HAP-1 (cell line): ENCODE data around the gene MACF1.
A peak's percentile ranks its signal among the peaks of the same experiment; 100 is the strongest.

Source experiments
- DNase-seq, 2 experiments: peaks; one replicate each; pipeline ENCODE4 v3.0.0-alpha.2; 2016 to 2020; ENCODE audit warnings: low spot score in 2 of 2
- H3K27me3 ChIP-seq: fragments of 250-450 bp; sonication (Bioruptor Pico); 2 replicates; pipeline ENCODE4 v1.5.1; 2020; ENCODE audit warnings: low read depth, mild to moderate bottlenecking, moderate library complexity
- H3K36me3 ChIP-seq: fragments of 250-450 bp; sonication (Bioruptor Pico); replicated peaks from 2 replicates; pipeline ENCODE4 v1.5.1; 2020; ENCODE audit warnings: mild to moderate bottlenecking
- H3K4me1 ChIP-seq: fragments of 250-450 bp; sonication (Bioruptor Pico); 2 replicates; pipeline ENCODE4 v1.5.1; 2020; ENCODE audit warnings: mild to moderate bottlenecking
- H3K4me3 ChIP-seq: fragments of 250-450 bp; sonication (Bioruptor Pico); 2 replicates; pipeline ENCODE4 v1.5.1; 2020; ENCODE audit warnings: mild to moderate bottlenecking, moderate library complexity
- H3K9me3 ChIP-seq: fragments of 250-450 bp; sonication (Bioruptor Pico); 2 replicates; pipeline ENCODE4 v1.5.1; 2020; ENCODE audit warnings: mild to moderate bottlenecking, moderate library complexity
- in situ Hi-C: fragments of 300-500 bp; cut with MboI; formaldehyde crosslinking; loops from 3 replicates; pipeline ENCODE4 v1.14.3; 2020; ENCODE audit warnings: low sequenced_read_pairs, inconsistent platforms, mixed read lengths

The MACF1 gene

DNA sequence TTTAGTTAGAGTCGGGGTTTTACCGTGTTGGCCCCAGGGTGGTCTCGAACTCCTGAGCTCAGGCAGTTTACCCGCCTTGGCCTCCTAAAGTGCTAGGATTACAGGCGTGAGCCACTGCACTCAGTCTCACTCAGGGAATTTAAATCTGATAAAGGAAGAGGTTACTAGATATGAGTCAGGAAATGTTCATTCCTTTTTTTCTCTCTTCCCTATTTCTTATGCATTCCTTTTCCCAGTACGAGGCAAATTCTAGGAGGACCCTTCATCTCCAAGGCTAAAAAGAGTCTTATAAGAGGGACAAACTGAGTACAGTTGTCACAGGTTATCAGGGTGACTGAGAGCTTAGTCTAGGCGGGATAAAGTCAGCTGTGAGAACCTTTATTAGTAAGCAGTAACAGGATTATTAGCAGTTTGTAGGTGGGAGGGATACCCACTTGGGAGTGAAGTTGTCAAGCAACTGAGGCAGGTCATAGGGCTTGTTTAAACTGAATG, 9.1 kb downstream of the MACF1 start:
- H3K4me3 ChIP-seq: no peak overlapping the region
- H3K36me3 ChIP-seq: no peaks in the 10 kb centered on the region
- H3K4me1 ChIP-seq: peaks cover 9% of the 10 kb centered on the region
- in situ Hi-C loops: no loop called here
- H3K9me3 ChIP-seq: no peaks in the 10 kb centered on the region
- DNase-seq: no peak
- no peaks in the 10 kb centered on the region for H3K27me3 ChIP-seq

DNA sequence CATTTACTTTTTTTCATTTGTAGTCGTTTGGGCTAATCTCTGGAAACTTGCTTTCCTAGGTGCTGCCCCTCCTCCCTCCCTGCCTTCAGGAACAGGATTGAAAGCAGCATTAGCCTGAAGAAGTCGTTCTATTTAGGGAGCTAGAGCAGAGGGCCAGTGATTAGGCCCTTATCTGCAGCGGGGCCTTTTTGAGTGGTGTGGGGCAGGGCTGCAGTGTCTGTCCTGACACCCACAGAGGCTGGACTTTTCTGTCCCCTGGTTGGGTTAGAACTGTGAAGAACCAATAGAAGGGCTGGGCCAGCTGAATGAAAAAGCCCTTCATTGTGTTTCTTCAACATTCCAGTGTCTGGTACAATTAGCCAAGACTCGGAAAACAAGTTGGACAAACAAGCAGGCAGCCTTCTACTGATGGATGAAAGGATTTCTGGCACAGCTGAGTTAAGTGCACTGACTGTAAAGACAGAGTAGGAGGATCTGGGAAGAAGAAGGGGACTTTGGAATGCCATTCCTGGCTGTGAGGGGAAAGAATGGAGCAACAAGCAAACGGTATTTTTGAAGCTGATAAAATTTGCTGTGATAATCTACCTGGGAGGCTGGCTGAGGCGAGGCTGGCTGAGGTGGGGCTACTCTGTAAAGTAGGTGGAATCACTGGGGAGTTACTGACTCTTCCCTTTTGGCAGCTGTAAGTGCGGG, 9.7 kb downstream of the MACF1 start:
- Histone ChIP-seq H3K4me3 (no peak overlapping the region), H3K4me1 (peaks cover 9% of the 10 kb centered on the region), H3K27me3 (no peaks in the 10 kb centered on the region), H3K36me3 (no peaks in the 10 kb centered on the region), H3K9me3 (no peaks in the 10 kb centered on the region)
- in situ Hi-C loops: no loop called here
- peak in 1 of 2 experiments; percentile 24 for DNase-seq

DNA sequence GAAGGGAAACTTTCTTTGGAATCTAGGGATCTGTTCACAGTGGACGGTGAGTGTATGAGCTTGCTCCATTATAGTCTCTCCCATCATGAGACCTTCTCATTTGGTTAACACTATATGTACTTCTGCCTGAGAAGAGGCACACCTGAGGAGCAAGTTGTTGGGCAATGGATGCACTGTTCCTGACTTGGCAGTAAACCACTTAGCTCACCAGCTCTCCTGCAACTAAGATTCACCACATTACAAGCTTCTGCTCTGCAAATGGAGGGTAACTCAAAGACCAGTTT, 10.2 kb downstream of the MACF1 start:
- in situ Hi-C loops: no loop called here
- DNase-seq: no peak
- Histone ChIP-seq H3K4me1 (peaks cover 9% of the 10 kb centered on the region), H3K4me3 (no peak overlapping the region), H3K27me3 (no peaks in the 10 kb centered on the region), H3K36me3 (no peaks in the 10 kb centered on the region), H3K9me3 (no peaks in the 10 kb centered on the region)

DNA sequence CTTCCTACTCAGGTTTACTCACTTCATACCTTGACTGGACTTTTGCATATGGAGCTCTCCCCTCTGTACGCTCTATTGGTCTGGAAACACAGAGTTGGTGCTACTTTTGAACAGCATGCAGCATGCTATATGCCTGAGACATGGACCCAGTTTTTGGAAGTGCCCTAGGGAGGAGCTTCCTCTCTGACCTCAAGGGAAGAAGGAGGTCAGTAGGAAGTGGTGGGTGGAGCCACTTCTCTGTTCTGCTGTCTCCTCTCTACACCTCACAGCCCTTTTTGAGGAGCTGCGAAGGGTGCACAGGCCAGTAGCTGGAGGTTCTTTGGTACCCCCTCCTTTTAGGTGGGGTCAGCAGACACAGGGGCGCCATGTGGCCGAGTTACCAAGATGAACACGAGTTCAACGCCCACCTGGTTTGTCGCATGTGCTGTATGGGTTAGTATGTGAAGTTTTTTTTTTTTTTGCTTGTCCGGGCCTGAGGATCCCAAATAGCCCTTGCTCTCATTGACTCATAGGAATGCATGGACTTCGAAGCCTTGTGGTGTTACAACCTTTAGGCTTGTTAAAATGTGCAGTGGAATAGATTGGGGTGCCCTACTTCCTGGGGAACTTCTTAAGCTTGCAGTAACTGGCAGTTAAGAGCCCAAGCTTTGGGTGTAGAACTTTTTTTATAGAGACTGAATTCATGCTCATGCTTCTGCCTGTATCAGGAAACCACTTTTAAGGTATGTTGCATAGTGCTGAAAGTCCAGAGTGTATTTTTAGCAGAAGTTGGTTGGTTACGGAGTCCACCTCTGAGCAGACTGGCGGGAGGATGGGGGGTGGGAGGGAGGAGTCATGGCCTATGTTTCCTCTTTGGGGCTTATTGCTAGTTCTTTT, 10.7 kb downstream of the MACF1 start:
- in situ Hi-C loops: no loop called here
- Histone ChIP-seq H3K36me3 (no peaks in the 10 kb centered on the region), H3K4me1 (peaks cover 9% of the 10 kb centered on the region), H3K27me3 (no peaks in the 10 kb centered on the region), H3K9me3 (no peaks in the 10 kb centered on the region), H3K4me3 (no peak overlapping the region)
- no peak for DNase-seq

DNA sequence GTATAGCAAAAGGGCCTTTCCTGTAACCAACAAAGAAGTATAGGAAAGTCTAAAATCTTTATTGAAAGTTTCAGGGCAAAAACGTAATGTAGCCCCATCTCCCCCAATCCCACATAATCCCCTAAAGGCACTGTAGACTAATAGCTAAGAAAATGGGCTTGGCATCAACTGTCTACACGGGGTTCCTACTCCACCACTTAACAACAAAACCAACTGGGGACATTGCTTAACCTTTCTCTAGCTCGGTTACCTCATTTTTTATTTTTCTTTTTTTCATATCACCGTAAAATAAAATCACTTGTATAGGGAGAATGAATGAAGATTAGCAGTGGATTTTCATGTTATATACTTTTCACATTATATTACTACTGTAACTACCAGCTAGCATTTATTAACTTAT, 12.3 kb downstream of the MACF1 start:
- H3K9me3 ChIP-seq: no peaks in the 10 kb centered on the region
- no peak overlapping the region for H3K4me3 ChIP-seq
- H3K4me1 ChIP-seq: peaks cover 9% of the 10 kb centered on the region
- no peak for DNase-seq
- in situ Hi-C loops: no loop called here
- no peaks in the 10 kb centered on the region for H3K27me3 ChIP-seq
- H3K36me3 ChIP-seq: no peaks in the 10 kb centered on the region

DNA sequence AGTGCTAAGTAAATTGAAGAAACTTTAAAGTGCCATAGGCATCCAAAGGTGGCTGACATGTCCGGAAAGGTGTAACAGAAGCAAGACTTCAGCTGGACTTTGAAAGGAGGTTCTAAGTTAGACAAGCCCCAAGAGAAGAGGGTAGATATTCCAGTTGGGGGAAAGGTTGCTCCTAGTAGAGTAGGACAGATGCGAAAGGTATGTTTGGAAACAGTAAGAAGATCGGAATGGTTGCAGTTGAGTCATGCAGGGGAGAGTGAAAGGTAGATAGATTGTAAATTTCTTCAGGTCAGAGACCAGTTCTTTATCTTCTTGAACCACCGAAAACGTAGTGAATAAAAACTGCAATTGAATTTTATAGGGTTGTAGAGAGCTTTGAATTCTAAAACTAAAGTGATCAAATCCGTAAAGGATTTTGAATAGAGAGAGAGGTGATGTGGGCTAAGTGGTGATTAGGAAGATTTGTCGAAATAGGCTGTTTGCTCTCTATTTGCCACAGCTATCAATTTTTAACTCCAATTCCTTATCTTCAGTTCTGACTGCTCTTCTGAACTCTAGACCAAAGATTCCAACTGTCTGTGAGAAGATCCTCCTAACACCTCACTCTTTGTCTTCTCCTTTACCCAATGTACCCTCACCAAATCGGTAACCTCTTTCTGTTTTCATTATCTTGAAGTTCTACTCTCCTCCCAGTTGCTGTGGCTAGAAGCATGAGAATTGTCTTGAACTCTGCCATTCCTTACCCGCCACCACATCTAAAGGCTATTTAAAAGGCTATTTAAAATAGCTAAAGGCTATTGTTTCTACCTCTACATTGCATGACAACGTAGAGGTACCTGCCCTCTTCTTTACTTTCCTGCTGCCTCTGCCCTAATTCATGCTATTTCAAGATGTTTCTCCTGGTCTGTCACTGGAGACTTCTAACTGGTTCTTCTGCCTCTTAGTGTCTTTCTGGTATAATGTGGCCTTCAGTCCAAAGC, 16.7 kb downstream of the MACF1 start:
- Histone ChIP-seq H3K4me3 (no peak overlapping the region), H3K27me3 (no peaks in the 10 kb centered on the region), H3K9me3 (no peaks in the 10 kb centered on the region), H3K36me3 (no peaks in the 10 kb centered on the region), H3K4me1 (no peaks in the 10 kb centered on the region)
- in situ Hi-C loops: no loop called here
- DNase-seq: no peak

DNA sequence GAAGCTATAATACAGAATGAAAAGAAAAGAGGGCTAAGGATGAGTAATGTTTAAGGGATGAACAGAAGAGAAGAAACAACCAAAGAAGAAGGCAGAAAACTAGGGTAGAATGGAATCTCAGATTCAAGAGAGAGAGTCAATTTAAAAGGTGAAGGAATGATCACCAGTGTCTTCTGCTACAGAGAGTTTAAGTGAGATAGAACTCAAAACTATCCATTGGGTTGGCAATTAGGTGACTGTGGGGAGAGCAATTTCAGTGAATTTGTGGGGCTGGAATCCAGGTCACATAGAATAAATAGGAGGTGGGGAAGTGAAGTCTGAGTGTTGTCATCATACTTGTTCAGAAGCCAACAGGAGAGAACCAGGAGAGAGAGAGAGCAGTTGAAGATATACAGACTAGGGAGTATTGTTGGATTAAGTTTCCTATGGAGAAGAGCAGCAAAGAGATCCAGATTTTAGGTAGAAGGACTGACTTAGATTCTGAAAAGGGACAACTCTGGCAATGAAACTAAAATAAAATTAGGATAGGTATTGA, 19.9 kb downstream of the MACF1 start:
- Histone ChIP-seq H3K27me3 (no peaks in the 10 kb centered on the region), H3K9me3 (no peaks in the 10 kb centered on the region), H3K4me3 (no peak overlapping the region), H3K36me3 (no peaks in the 10 kb centered on the region), H3K4me1 (no peaks in the 10 kb centered on the region; the same call in 1 of the 2 replicates)
- DNase-seq: no peak
- in situ Hi-C loops: no loop called here

DNA sequence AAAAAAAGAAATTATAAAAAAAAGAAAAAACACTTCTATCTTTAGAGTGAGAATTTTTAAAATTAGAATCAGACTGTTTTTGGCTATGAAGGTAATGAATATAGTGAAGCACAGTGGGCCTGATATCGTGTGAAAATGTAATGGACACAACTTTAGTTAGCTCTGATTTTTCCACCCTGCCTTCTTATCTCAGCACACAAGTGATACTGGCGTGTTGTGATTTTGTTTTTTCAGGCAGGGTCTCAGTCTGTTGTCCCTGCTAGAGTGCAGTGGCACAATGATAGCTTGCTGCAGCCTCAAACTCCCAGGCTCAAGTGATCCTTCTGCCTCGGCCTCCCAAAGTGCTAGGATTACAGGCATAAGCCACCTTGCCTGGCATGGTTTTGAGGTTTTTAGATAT, 22.3 kb downstream of the MACF1 start:
- H3K9me3 ChIP-seq: no peaks in the 10 kb centered on the region
- in situ Hi-C loops: no loop called here
- no peaks in the 10 kb centered on the region for H3K36me3 ChIP-seq
- H3K4me1 ChIP-seq: peaks cover 4% of the 10 kb centered on the region; the same call in 1 of the 2 replicates
- no peak overlapping the region for H3K4me3 ChIP-seq
- DNase-seq: no peak
- H3K27me3 ChIP-seq: no peaks in the 10 kb centered on the region

DNA sequence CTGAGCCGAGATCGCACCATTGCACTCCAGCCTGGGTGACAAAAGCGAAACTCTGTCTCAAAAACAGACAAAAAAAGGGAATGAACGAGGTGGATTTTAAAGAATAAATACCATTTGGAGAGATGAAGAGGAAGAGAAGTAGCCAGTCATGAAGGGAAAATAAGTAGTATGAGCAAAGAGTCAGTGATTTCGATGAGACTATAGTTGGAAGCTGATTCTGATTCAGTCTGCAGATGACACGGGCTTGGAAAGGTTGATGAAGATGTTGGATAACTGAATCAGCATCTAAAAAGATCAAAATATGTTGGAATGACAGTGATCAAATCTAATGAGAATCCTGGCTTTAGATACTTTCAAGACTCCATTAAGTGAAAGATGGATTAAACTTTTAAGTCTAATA, 23.8 kb downstream of the MACF1 start:
- Histone ChIP-seq H3K27me3 (no peaks in the 10 kb centered on the region), H3K9me3 (no peaks in the 10 kb centered on the region), H3K36me3 (no peaks in the 10 kb centered on the region), H3K4me3 (no peak overlapping the region), H3K4me1 (peaks cover 8% of the 10 kb centered on the region)
- in situ Hi-C loops: no loop called here
- DNase-seq: no peak

DNA sequence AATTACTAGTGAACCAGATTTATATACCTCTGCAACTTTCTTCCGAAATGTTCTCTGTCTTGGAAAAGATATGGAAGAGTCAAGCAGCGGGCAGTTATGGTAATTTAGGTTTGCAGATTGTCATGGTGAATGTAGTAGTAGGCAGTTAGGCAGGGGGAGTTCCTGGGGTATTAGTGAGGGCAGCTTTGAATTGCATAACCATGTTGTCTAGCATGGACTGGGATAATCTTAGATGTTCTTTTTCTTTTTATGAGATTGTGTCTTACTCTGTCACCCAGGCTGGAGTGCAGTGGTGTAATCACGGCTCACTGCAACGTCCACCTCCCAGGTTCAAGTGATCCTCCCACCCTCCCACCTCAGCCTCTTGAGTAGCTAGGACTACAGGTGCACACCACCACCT, 25.0 kb downstream of the MACF1 start:
- H3K27me3 ChIP-seq: no peaks in the 10 kb centered on the region
- no peak for DNase-seq
- in situ Hi-C loops: no loop called here

DNA sequence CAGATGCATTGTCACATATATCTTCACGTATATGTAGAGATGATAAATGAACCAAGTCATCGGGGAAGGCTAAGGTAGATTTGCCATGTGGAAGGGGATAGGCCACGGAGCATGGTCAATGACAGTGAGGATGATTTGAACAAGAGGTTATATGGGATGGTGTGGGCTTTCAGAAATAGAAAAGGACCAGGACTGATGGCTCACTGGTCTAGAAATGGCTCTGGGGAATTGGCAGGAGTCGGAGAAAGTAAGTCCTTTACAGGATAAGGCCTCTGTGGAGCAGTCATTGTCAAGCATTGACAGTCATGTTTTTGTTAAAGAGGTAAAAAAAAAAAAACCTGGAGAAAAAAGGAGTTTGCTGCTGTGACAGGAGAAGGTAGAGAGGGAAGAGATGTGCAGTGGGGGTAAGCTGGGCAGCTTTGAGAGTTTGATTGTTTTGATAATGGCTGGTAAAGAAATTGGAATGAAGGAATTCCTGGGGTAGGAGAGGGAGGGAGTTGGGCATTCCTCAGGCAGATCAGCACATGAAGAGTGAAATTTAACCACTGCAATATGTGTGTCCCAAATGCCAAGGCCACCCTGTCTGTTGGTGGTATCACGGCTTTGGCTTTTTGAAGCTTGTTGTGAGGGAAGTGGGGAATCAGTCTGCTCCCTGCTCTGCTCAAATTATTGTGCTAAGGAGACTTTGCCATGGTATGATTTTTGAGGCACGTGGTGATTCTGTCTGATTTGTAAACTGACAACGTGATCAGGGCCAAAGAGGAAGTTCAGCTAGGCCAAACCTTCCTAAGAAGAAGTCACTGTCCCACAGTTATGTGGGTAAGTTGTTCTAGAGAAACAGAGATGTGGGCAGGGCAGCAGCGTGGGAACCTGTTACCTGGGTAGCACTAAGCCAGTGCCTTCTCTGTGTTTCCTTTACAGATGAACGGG, 26.0 kb downstream of the MACF1 start:
- Histone ChIP-seq H3K4me1 (peaks cover 8% of the 10 kb centered on the region), H3K36me3 (no peaks in the 10 kb centered on the region), H3K9me3 (no peaks in the 10 kb centered on the region), H3K27me3 (no peaks in the 10 kb centered on the region), H3K4me3 (no peak overlapping the region)
- DNase-seq: no peak
- in situ Hi-C loops: no loop called here

More for the DNA sequence above, 25.0 kb downstream of the MACF1 start:
- no peaks in the 10 kb centered on the region for H3K9me3 ChIP-seq
- no peaks in the 10 kb centered on the region for H3K36me3 ChIP-seq
- no peak overlapping the region for H3K4me3 ChIP-seq
- H3K4me1 ChIP-seq: peaks cover 8% of the 10 kb centered on the region

DNA sequence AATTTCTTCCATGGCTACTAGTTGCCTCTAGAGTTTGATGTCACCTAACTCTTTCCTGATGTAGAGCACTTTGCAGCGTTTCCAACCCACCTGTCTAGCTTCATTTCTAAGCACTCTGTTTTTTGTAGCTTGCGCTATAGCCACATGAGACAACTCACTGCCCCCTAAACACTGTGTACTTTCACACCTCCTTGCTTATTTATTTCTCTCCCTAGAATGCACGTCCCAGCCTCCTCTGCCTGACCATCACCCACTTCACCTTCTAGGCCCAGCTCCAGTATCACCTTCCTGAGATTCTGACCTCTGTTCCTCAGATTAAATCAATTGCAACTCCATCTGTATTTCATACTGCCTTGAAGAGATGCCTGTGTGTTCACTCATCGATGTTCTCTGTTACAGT, 32.5 kb downstream of the MACF1 start:
- Histone ChIP-seq H3K4me3 (no peak overlapping the region), H3K4me1 (peaks cover 4% of the 10 kb centered on the region), H3K36me3 (no peaks in the 10 kb centered on the region), H3K9me3 (no peaks in the 10 kb centered on the region), H3K27me3 (no peaks in the 10 kb centered on the region)
- in situ Hi-C loops: no loop called here
- no peak for DNase-seq

DNA sequence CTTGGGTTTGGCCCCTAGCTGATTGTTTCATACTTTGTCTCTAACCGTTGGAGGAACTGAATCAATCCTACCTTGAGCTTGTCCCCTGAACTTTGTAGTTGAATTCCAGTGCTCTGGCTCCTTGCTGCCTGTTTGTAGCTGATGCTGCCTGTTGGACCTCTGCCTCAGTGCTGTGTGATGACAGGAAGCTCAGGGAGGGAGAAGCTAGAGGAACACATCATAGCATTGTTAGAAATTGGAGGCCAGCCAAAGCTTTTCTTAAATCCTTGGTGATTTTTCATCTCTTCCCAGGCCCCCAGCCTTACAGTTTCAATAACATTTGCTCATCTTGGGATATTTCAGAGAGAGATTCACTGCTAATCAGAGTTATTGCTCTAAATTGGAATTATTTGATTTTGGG, 34.0 kb downstream of the MACF1 start:
- no peak overlapping the region for H3K4me3 ChIP-seq
- no peaks in the 10 kb centered on the region for H3K4me1 ChIP-seq
- no peaks in the 10 kb centered on the region for H3K27me3 ChIP-seq
- H3K9me3 ChIP-seq: no peaks in the 10 kb centered on the region
- H3K36me3 ChIP-seq: no peaks in the 10 kb centered on the region
- in situ Hi-C loops: no loop called here
- no peak for DNase-seq
